Measurements from ENCODE around the gene PPFIA2. TPM values are rescaled to one million over a fixed set of nuclear protein-coding genes. Genes with fewer than 3 reads are reported as not detected.

PPFIA2 gene
- total RNA-seq, 4 donors from 2014 or later: 5.4 to 19.5 (median 18.5) TPM; not detected in 1

DNA sequence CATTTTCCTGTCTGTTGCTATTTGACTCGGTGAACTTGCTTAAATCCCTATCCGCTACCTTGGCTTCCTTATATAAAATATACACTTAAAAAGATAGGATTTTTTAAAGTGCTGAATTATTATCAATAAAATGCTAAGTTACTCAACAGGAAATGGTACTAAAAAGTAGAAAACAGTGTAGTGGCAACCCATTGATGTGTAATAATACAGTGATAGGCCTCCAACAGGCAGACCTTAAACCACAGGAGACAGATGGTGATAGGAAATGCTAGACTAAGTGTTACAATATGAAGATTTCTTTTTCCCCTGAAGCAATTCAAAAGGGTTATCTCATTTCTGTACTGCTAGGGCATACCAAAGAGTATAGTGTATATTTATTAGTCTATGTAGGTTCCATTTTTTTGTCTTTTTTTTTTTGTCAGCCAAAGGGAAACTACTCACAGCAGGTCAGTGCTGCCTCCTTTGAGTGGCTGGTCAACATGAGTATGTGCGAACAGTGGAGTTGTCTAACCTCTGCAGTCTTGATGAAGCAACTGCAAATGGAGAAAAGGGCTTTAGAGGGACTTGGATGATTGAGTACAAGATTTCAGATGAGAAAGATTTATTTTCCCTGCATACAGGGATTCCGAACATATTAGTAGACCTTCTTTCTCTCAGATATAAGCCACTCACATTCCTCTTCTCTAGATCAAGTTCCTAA is 497.5 kb downstream of the PPFIA2 start:
- intact Hi-C loops (cut with DNase I; ENCODE audit: low total_unique reads): loop anchor here (10.0 kb wide), 1 partner anchor 427 kb away; no protein-coding TSS in a partner anchor
- no peaks in the 10 kb centered on the region for H3K27me3 ChIP-seq
- TF ChIP-seq POLR2A (IDR thresholded peaks at IDR 0.05): no peak
- TF ChIP-seq, protein P1, sequence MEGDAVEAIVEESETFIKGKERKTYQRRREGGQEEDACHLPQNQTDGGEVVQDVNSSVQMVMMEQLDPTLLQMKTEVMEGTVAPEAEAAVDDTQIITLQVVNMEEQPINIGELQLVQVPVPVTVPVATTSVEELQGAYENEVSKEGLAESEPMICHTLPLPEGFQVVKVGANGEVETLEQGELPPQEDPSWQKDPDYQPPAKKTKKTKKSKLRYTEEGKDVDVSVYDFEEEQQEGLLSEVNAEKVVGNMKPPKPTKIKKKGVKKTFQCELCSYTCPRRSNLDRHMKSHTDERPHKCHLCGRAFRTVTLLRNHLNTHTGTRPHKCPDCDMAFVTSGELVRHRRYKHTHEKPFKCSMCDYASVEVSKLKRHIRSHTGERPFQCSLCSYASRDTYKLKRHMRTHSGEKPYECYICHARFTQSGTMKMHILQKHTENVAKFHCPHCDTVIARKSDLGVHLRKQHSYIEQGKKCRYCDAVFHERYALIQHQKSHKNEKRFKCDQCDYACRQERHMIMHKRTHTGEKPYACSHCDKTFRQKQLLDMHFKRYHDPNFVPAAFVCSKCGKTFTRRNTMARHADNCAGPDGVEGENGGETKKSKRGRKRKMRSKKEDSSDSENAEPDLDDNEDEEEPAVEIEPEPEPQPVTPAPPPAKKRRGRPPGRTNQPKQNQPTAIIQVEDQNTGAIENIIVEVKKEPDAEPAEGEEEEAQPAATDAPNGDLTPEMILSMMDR (IDR thresholded peaks at IDR 0.05): no peak
- no peak overlapping the region for H3K27ac ChIP-seq
- no peaks in the 10 kb centered on the region for H3K36me3 ChIP-seq
- DNase-seq: no peak
- no peak overlapping the region for H3K4me3 ChIP-seq
- H3K4me1 ChIP-seq: no peaks in the 10 kb centered on the region
- no peaks in the 10 kb centered on the region for H3K9me3 ChIP-seq

DNA sequence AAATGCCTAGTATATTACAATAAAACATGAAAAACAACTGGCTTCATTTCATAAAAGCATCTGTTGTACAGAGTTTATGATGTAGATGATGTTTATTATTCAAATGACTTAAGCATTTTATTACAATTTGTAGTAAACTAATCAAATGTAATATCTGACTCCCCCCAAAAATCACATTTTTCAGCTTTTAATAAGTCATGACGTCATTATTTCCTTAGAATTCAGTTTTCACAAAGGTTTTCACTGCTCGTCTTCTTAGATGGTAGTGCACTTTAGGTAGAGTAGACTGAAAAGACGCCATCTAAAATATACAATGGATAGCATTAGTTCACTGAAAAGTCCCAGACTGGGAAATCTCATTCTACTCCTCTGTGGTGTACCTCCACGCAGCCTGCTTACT is 499.8 kb downstream of the PPFIA2 start:
- H3K9me3 ChIP-seq: no peaks in the 10 kb centered on the region
- intact Hi-C loops (cut with DNase I; ENCODE audit: low total_unique reads): no loop called here
- H3K4me3 ChIP-seq: no peak overlapping the region

DNA sequence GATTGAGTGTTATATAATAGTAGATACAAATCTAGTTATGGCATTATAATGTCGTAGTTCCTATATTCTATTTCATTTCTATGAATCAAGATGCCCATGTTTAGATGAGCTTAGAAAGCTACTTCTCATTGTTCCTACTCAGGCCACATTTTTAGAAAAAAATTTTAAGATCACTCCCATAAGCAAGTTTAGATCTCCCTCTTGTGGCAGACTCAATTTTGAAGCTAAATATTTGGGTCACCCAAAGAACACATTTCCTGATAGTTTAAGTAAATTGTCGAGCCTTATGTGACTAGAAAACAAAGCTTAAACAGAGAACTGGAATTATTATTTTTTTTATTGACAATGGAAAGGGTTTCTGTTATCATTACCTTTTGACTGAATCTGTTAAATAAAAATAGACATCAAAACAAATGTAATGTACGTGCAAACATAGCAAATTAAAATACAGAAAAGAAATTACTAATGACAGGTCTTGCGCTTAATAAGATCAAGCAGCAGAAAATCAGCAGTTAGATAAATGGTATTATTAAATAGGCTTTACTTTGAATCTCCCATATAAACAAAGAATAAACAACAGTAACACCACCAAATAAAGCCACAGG is 501.1 kb downstream of the PPFIA2 start:
- DNase-seq: no peak
- no peaks in the 10 kb centered on the region for H3K4me1 ChIP-seq
- no peaks in the 10 kb centered on the region for H3K27me3 ChIP-seq
- peak overlapping the region in 1 of 2 donors; percentile 23 for H3K27ac ChIP-seq
- no peaks in the 10 kb centered on the region for H3K36me3 ChIP-seq
- intact Hi-C loops (cut with DNase I; ENCODE audit: low total_unique reads): no loop called here
- H3K4me3 ChIP-seq: no peak overlapping the region
- no peak for TF ChIP-seq POLR2A (IDR thresholded peaks at IDR 0.05)
- TF ChIP-seq, protein P1 (IDR thresholded peaks at IDR 0.05): peak; percentile 58 to 70 (median 66)
- H3K9me3 ChIP-seq: no peaks in the 10 kb centered on the region

More for the DNA sequence above, 499.8 kb downstream of the PPFIA2 start:
- Histone ChIP-seq H3K27ac (no peak overlapping the region), H3K4me1 (no peaks in the 10 kb centered on the region), H3K36me3 (no peaks in the 10 kb centered on the region), H3K27me3 (no peaks in the 10 kb centered on the region)
- TF ChIP-seq, protein P1 (IDR thresholded peaks at IDR 0.05): no peak
- TF ChIP-seq POLR2A (IDR thresholded peaks at IDR 0.05): no peak
- no peak for DNase-seq

DNA sequence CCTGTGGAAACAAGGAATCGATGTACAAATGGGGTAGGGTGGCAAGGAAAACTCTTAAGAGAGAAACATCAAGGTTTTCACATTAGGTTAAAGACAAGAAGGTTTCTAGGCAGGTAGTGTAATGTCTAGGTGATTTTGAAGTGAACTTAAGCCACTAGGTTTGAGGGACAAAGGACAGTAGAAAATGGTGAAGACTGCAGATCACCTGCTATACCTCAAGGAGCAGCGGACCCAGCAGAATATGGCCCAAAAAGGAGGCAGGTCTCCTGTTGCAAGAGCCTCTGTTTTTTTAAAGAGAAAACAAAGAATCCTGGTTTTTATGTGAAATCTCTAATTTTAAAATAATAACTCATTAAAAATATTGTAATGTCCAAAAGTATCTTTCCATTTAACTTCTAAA is 503.2 kb downstream of the PPFIA2 start:
- Histone ChIP-seq H3K9me3 (no peaks in the 10 kb centered on the region), H3K36me3 (no peaks in the 10 kb centered on the region), H3K27me3 (no peaks in the 10 kb centered on the region), H3K4me1 (peaks cover 0 to 7% of the 10 kb centered on the region in 2 donors), H3K27ac (no peak overlapping the region), H3K4me3 (no peak overlapping the region)
- intact Hi-C loops (cut with DNase I; ENCODE audit: low total_unique reads): no loop called here
- DNase-seq: no peak
- TF ChIP-seq, protein P1 (IDR thresholded peaks at IDR 0.05): no peak
- no peak for TF ChIP-seq POLR2A (IDR thresholded peaks at IDR 0.05)

DNA sequence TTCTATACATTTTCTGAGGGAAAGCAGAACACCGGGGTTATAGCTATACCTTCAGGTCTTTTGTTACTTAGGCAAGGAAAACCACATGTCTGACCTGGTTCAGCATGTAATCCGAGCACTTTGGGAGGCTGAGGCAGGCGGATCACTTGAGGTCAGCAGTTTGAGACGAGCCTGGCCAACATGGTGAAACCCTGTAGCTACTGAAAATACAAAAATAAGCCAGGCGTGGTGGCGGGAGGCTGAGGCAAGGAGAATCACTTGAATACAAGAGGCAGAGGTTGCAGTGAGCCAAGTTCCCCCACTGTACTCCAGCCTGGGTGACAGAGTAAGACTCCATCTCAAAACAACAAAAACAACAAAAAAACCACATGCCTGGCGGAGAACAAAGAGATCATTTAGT is 503.7 kb downstream of the PPFIA2 start:
- no peak for DNase-seq
- Histone ChIP-seq H3K4me1 (peaks cover 0 to 7% of the 10 kb centered on the region in 2 donors), H3K36me3 (no peaks in the 10 kb centered on the region), H3K27ac (no peak overlapping the region), H3K27me3 (no peaks in the 10 kb centered on the region), H3K9me3 (no peaks in the 10 kb centered on the region), H3K4me3 (no peak overlapping the region)
- no peak for TF ChIP-seq POLR2A (IDR thresholded peaks at IDR 0.05)
- TF ChIP-seq, protein P1 (IDR thresholded peaks at IDR 0.05): no peak
- intact Hi-C loops (cut with DNase I; ENCODE audit: low total_unique reads): no loop called here
